Measurements from ENCODE around the gene NOVA2. TPM values are rescaled to one million over a fixed set of nuclear protein-coding genes. Genes with fewer than 3 reads are reported as not detected.

Gene NOVA2, protein sequence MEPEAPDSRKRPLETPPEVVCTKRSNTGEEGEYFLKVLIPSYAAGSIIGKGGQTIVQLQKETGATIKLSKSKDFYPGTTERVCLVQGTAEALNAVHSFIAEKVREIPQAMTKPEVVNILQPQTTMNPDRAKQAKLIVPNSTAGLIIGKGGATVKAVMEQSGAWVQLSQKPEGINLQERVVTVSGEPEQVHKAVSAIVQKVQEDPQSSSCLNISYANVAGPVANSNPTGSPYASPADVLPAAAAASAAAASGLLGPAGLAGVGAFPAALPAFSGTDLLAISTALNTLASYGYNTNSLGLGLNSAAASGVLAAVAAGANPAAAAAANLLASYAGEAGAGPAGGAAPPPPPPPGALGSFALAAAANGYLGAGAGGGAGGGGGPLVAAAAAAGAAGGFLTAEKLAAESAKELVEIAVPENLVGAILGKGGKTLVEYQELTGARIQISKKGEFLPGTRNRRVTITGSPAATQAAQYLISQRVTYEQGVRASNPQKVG
- total RNA-seq, result not detected in 2 replicates

DNA sequence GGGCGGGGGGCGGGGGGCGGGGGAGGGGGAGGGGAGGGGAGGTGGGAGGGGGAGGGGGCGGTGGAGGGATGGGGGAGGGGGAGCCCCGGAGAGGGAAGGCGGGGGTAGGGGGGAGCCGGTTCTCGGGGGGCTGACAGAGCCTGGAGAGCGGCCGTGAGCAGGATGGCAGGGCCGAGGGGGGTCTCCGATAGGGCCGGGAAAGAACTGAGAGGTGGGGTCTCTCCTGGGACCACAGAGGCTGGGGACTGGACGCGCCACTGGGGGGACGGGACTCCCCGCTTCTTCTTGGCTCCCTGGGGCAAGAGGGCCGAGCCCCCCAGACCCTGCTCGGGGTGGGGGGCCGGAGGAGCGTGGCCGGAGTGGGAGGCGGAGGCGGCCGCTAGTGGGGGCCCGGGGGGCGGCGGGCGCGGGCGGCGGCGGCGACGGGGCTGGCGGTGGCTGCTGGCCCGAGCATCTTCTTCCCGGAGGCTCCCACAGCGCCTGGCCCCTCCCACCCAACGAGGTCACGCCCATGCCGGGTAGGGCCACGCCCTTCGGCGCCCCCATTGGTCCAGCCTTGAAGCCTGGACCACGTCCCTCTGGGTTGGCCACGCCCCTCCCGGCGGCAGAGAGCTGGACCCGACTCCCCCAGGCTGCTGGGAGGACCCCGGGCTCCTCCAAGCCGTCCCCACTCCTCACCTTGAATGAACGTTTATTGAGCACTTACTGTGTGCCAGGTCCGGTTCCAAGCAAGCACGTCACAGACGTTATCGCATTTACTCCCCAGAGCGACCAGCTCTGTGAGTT lies at the start of gene NOVA2:
Gene NOVA2 (minus strand): TSS at position 313 of the 786 bp plus-strand sequence. CDS start 514 bp downstream, outside the sequence.
- POLR2A ChIA-PET, result no interaction called here
- TF ChIP-seq, protein P1, sequence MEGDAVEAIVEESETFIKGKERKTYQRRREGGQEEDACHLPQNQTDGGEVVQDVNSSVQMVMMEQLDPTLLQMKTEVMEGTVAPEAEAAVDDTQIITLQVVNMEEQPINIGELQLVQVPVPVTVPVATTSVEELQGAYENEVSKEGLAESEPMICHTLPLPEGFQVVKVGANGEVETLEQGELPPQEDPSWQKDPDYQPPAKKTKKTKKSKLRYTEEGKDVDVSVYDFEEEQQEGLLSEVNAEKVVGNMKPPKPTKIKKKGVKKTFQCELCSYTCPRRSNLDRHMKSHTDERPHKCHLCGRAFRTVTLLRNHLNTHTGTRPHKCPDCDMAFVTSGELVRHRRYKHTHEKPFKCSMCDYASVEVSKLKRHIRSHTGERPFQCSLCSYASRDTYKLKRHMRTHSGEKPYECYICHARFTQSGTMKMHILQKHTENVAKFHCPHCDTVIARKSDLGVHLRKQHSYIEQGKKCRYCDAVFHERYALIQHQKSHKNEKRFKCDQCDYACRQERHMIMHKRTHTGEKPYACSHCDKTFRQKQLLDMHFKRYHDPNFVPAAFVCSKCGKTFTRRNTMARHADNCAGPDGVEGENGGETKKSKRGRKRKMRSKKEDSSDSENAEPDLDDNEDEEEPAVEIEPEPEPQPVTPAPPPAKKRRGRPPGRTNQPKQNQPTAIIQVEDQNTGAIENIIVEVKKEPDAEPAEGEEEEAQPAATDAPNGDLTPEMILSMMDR (IDR thresholded peaks at IDR 0.05), result no peak

DNA sequence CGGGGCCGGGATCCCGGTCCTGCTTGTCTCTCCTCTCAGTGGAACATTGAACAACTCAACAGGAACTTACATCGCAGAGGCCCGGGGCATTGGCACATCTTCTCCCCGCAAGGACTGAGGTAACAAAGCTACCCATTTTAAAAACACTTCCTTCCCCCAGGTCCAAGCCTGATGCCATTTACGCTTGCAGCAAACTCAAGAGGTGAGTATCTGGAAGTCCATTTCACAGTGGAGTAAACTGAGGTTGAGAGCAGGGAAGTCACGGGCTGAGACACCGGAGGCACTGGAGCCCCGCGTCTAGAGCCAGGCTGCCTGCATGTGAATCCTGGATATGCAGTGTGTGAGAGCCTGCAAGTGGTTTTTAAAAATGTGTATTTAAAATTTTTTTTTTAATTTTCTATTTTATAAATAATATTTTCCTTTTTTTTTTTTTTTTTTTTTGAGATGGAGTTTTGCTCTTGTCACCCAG lies 49.7 kb upstream of the NOVA2 start:
- Mint-ChIP-seq H3K36me3 (ENCODE audit: low read depth) (no peaks in the 10 kb centered on the region), H3K27me3 (peaks cover 20% of the 10 kb centered on the region), H3K4me3 (no peak overlapping the region), H3K9me3 (no peaks in the 10 kb centered on the region), H3K4me1 (no peaks in the 10 kb centered on the region), H3K27ac (no peak overlapping the region)
- DNase-seq, result no peak
- ChIA-PET CTCF (no interaction called here), POLR2A (no interaction called here)
- no peak for ATAC-seq (ENCODE audit: low read depth)
- TF ChIP-seq, protein P1 (IDR thresholded peaks at IDR 0.05), result no peak
- intact Hi-C loops (cut with micrococcal nuclease), result no loop called here

More for the DNA sequence above, at the start of gene NOVA2:
- no peak for DNase-seq
- CTCF ChIA-PET, result no interaction called here
- ATAC-seq (ENCODE audit: low read depth), result peak; percentile 49
- Mint-ChIP-seq H3K27ac (no peak within 1 kb of the TSS), H3K4me1 (peaks cover 19% of the 10 kb centered on the region), H3K4me3 (peak within 1 kb of the TSS; percentile 49), H3K36me3 (ENCODE audit: low read depth) (no peaks in the 10 kb centered on the region), H3K9me3 (no peaks in the 10 kb centered on the region), H3K27me3 (peaks cover 69% of the 10 kb centered on the region)
- intact Hi-C loops (cut with micrococcal nuclease), result no loop called here

DNA sequence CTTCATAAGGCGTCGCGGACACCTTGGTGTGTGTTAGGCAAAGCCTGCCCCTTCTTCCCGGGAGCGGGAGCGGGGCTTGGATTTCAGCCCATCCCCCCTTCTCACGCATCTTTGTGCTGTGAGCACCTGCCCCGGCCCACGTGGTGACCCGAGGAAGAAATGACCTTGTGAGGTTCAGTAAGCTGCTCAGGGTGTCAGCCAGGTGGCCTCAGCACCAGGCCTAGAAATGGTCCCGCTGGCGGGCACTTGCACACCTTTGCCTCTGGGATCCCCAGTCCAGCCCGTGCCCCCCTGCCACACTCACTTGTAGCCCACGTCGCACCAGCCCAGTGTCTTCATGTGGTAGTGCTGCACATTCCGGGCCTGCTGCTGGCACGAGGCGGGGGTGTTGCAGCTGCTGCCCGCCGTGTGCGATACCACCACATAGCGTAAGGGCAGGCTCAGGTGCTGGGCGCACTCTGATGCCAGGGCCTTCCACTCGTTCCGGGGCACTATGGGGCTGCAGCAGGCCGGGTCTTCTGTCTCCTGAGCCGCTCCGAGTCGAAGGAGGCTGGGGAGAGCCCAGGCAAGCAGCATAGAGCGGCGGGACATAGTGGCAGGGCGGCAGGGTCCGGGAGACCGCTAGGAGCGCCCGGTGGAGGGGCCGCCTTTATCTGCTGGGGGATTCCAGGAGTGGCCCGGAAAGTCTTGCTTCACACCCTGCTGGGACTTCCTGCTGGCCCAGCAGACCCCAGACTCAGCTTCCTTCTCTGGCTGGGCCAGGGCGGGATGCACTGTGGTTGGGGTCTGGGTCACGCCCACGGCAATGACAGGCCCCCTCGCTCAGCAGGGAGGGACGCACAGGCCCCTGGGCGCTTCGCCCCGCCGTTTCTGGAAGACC lies 49.0 kb upstream of the NOVA2 start, which contains the start of gene PGLYRP1:
Gene PGLYRP1 (minus strand): TSS at position 623 of the 880 bp plus-strand sequence. CDS start 32 bp downstream, at position 591.
- ATAC-seq (ENCODE audit: low read depth), result no peak
- peaks cover 20% of the 10 kb centered on the region for H3K27me3 Mint-ChIP-seq
- H3K36me3 Mint-ChIP-seq (ENCODE audit: low read depth), result no peaks in the 10 kb centered on the region
- H3K4me1 Mint-ChIP-seq, result no peaks in the 10 kb centered on the region
- H3K9me3 Mint-ChIP-seq, result no peaks in the 10 kb centered on the region
- ChIA-PET CTCF (interaction anchor here (1.8 kb wide), 1 partner anchor 12 kb away, joined by 4 read pairs; no protein-coding TSS in a partner anchor), POLR2A (no interaction called here)
- no peak for DNase-seq
- H3K4me3 Mint-ChIP-seq, result no peak within 1 kb of the TSS
- no peak within 1 kb of the TSS for H3K27ac Mint-ChIP-seq
- TF ChIP-seq, protein P1 (IDR thresholded peaks at IDR 0.05), result no peak
- intact Hi-C loops (cut with micrococcal nuclease), result no loop called here

DNA sequence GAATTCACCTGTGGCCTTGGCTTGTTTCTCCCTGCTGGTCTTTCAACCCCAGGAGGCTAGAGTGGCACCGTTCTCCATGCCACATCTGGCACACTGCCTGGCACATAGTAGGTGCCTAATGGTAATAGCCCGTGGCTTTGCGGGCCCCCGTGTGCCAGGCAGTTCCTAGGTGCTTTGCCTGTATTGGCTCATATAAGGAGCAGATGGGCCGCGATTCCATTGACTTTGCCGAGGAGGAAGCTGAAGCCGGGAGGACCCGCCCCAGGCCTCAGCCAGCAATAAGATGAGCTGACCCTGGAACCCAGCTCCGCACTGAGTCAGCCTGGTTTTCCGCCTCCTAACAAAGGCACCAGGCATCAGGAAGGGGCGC lies 48.4 kb upstream of the NOVA2 start:
- Mint-ChIP-seq H3K4me3 (no peak overlapping the region), H3K9me3 (no peaks in the 10 kb centered on the region), H3K27ac (no peak overlapping the region), H3K36me3 (ENCODE audit: low read depth) (no peaks in the 10 kb centered on the region), H3K4me1 (peaks cover under 1% of the 10 kb centered on the region), H3K27me3 (peaks cover 20% of the 10 kb centered on the region)
- no peak for DNase-seq
- no peak for ATAC-seq (ENCODE audit: low read depth)
- ChIA-PET CTCF (interaction anchor here (1.8 kb wide), 1 partner anchor 11 kb away, joined by 4 read pairs; no protein-coding TSS in a partner anchor), POLR2A (no interaction called here)
- intact Hi-C loops (cut with micrococcal nuclease), result no loop called here
- TF ChIP-seq, protein P1 (IDR thresholded peaks at IDR 0.05), result no peak
